DMS 273 treated with DMSO at 0.1 percent for 48 hours (cell line): Measurements from ENCODE around the gene ST8SIA2.

Source experiments
- DNase-seq: peaks from one replicate; lab custom pipeline; 2025; lab: John Stamatoyannopoulos, UW

The ST8SIA2 gene

DNA sequence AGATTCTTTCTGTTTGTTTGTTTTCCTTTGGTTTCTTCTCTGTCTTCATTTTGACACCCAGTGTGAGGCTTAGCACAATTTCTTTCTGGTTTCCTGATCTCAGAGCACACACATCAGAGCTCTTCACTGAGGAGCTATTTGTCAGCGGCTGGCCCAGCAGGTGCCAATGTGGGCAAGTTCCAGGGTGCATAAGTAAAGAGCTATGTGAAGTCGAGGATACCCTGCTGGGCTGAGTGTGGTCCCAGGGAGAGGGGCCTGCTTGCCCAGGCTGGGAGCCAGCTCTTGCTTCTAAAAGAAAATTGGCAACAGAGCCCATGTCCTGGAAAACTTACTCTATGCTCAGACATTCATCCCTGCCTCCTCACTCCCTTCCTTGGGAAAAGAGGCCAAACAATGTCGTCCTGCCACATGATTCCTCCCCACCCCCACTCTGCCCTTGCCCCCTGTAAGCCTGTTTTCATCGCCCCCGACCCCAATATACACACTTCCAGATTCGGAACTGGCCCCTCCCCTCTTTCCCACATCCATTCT lies 101.2 kb downstream of the ST8SIA2 start:
- DNase-seq, result no peak

DNA sequence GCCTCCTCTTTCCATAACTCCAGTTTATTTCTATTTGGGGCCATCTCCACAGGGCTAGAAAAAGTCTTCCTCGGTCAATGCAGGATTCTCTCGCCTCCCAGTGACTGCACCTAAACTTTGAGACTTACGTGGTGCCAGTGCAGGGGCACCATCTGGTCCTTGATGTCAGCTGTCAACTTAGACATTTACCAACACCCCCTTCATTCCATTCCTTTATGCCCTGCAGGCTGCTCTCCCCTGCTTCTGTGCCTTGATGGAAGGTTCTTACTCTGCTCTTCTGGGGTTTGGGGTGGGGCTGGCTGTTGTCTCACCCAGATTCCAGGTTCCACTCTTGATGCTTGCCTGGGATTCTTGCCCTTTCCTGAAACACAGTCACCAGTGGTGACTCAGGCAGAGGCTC lies 101.8 kb downstream of the ST8SIA2 start:
- no peak for DNase-seq

DNA sequence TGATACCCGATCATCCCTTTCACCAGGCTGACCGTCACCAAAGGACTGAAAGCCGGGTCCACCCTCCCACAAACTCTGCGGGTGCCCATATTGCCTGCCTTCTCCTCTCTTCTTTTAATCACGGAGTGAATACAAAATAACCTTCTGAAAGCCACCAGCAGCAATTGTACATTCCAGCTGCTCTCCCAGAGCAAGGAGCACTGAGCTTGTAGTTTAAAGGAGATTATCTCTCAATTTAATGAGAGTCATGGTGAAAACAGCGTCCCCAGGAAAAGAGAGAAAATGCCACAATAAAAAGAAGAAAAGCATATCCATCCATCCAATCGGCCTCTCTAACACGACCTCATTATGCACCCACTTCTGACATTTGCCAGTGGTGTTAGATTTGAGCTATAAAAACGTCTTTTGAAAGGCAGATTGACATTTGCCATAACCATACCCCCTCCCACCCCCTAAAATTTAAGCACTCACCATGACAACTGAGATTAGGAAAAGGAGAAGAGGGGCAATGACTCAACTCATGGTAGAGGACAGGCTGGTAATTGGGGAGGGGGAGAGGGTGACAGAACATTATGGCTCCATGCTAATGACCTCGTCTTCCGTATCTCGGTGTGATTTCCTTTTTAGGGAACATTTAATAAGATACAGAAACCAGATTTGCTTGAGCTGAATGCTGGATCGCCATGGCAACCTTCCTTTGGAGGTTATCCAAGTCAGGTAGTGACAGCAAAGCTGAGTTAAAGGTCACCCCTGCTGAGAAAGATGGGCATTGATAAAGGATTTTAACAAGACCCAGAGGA lies 106.2 kb downstream of the ST8SIA2 start:
- DNase-seq, result no peak

GRCh38 chr15:92502336-92502735 lies 108.7 kb downstream of the ST8SIA2 start:
- DNase-seq, result no peak

- DNase-seq, result no peak
These were observed 109.5 kb downstream of the ST8SIA2 start for GRCh38 chr15:92502930-92503857.

GRCh38 chr15:92503889-92504288 lies 110.2 kb downstream of the ST8SIA2 start:
- DNase-seq, result no peak

DNA sequence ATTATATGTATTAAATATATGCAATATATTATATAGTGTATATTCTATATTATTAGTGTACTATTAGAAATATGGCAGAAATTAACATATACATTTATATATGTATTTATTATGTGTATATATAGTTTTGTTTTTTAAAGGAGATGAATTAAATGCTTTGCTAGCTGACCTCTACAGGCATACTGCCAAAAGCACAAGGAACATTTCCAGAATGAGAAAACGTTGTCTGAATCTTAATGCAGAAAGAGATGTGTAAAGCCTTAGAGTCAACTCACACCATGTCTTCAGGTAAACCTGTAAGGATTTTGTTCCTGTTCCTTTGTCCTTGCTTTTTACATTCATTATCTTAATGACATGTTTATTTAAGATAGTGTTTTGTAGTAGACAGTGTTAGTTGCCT lies 111.9 kb downstream of the ST8SIA2 start:
- DNase-seq, result no peak

DNA sequence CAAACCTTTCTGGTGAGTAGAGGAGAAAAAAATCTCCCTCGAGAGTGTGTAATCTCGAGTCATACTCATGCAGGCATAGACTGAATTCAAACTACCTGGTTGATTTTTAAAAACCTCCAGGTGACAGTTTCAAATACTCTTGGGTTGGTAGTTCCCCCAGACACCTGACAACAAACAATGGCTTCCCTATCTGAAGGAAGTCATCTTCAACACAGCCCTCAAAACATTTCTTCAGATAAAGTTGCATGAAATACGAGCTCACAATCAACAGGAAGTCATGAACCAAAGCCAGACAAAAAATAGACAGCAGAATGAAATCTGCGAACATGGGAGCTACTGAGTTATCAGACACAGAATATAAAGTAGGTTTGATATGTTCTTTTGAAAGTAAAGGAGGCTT lies 112.8 kb downstream of the ST8SIA2 start:
- DNase-seq, result no peak

GRCh38 chr15:92510163-92510882 lies 116.6 kb downstream of the ST8SIA2 start:
- DNase-seq, result no peak
